GM12878 (cell line): ENCODE measurements around the gene TGFB3. TPM values are rescaled to one million over a fixed set of nuclear protein-coding genes. Genes with fewer than 3 reads are reported as not detected.

Experiments
- ATAC-seq: fragments of 200-7000 bp; cut with Tn5 transposase; 3 replicates; pipeline ENCODE4 v1.9.1; 2020; ENCODE audit warnings: mild to moderate bottlenecking, moderate library complexity
- BruUV-seq: library from RNA; stranded (reverse); fragments of 400-500 nt; replicated peaks from 2 replicates; lab custom pipeline; 2021; lab: Mats Ljungman, UMichigan
- CTCF ChIA-PET: fragments of 300-600 bp; sonication (Branson Sonifier 250); formaldehyde crosslinking; extraction: SDS; loops from one replicate; lab custom pipeline; 2021; ENCODE audit warnings: inconsistent platforms; lab: Yijun Ruan, JAX
- POLR2A ChIA-PET: fragments of 350-600 bp; formaldehyde crosslinking; extraction: SDS; loops from one replicate; lab custom pipeline; 2021; ENCODE audit warnings: inconsistent platforms; lab: Charles Lee
- RAD21 ChIA-PET: fragments of 300-600 bp; sonication (Branson Sonifier 250); formaldehyde crosslinking; loops from one replicate; lab custom pipeline; 2023; ENCODE audit warnings: antibody characterized with exemption; ENCODE audit not compliant: unreplicated experiment; lab: Charles Lee
- SMC1A ChIA-PET: fragments of 300-600 bp; sonication (Branson Sonifier 250); formaldehyde crosslinking; loops from one replicate; lab custom pipeline; 2023; ENCODE audit not compliant: unreplicated experiment, uncharacterized antibody; lab: Charles Lee
- DNase-seq: peaks from one replicate; pipeline ENCODE4 v3.0.0-alpha.2; 2011; ENCODE audit warnings: low read depth, low spot score
- FAIRE-seq: peaks from 3 replicates; lab custom pipeline; 2011; peaks lifted over from hg19 to GRCh38; lab: Jason Lieb, UNC
- H2AFZ ChIP-seq: 2 replicates; pipeline ENCODE4 v1.6.0; 2011; ENCODE audit warnings: low read depth, low read length, control low read depth; ENCODE audit not compliant: control insufficient read depth
- H3K27ac ChIP-seq: 2 replicates; pipeline ENCODE4 v1.5.1; 2011; ENCODE audit warnings: control low read depth; ENCODE audit not compliant: control insufficient read depth, insufficient read depth
- H3K27me3 ChIP-seq, 2 experiments: replicated peaks in 1 of 2; 2 replicates each; pipeline versions ENCODE4 v1.6.0 to v1.6.1; 2011; ENCODE audit warnings: low read length in 1 of 2; ENCODE audit not compliant: control insufficient read depth in 2 of 2, insufficient read depth in 2 of 2
- H3K36me3 ChIP-seq, 2 experiments: 2 replicates each; pipeline ENCODE4 v1.5.1; 2011; ENCODE audit warnings: low read length in 1 of 2; ENCODE audit not compliant: control insufficient read depth in 2 of 2, insufficient read depth in 2 of 2
- H3K4me1 ChIP-seq: 2 replicates; pipeline ENCODE4 v1.6.1; 2011; ENCODE audit warnings: mild to moderate bottlenecking, low read length, moderate library complexity, mixed read lengths; ENCODE audit not compliant: control insufficient read depth, insufficient read depth
- H3K4me2 ChIP-seq: 2 replicates; pipeline ENCODE4 v1.6.0; 2011; ENCODE audit warnings: control low read depth; ENCODE audit not compliant: control insufficient read depth, insufficient read depth
- H3K4me3 ChIP-seq: fragments of 200-600 bp; sonication (generic); 2 replicates; pipeline ENCODE4 v1.5.1; 2016
- H3K79me2 ChIP-seq: 2 replicates; pipeline ENCODE4 v1.6.0; 2011; ENCODE audit warnings: low read length; ENCODE audit not compliant: control insufficient read depth, insufficient read depth
- H3K9ac ChIP-seq: 2 replicates; pipeline ENCODE4 v1.8.0; 2011; ENCODE audit warnings: low read length, control low read depth, mixed read lengths; ENCODE audit not compliant: control insufficient read depth, insufficient read depth
- H3K9me3 ChIP-seq: replicated peaks from 3 replicates; pipeline ENCODE4 v1.5.1; 2011; ENCODE audit warnings: mild to moderate bottlenecking, low read length; ENCODE audit not compliant: control insufficient read depth, insufficient read depth
- H4K20me1 ChIP-seq: 2 replicates; pipeline ENCODE4 v1.6.0; 2011; ENCODE audit not compliant: control insufficient read depth, insufficient read depth
- ATF7 ChIP-seq: fragments of 450-650 bp; IDR thresholded peaks from 2 replicates; pipeline ENCODE4 v1.6.1; 2016; ENCODE audit warnings: low read depth, mild to moderate bottlenecking
- BACH1 ChIP-seq: fragments of 450-650 bp; IDR thresholded peaks from 2 replicates; pipeline ENCODE4 v1.6.1; 2017; ENCODE audit warnings: mild to moderate bottlenecking, borderline replicate concordance
- FOXK2 ChIP-seq: fragments of 450-650 bp; IDR thresholded peaks from 2 replicates; pipeline ENCODE4 v1.6.1; 2017; ENCODE audit warnings: mild to moderate bottlenecking, moderate library complexity
- HDAC2 ChIP-seq: fragments of 200-600 bp; sonication (generic); IDR thresholded peaks from 2 replicates; pipeline ENCODE4 v1.6.1; 2017
- HSF1 ChIP-seq: fragments of 150-350 bp; IDR thresholded peaks from 2 replicates; pipeline ENCODE4 v1.6.1; 2014; ENCODE audit warnings: mild to moderate bottlenecking, low read depth, low read length
- IKZF1 ChIP-seq: fragments of 450-650 bp; conservative IDR thresholded peaks from 2 replicates; pipeline ENCODE4 v1.6.1; 2017; ENCODE audit warnings: antibody characterized with exemption, mild to moderate bottlenecking
- JUND ChIP-seq: IDR thresholded peaks from 2 replicates; pipeline ENCODE4 v1.6.1; 2012; ENCODE audit warnings: low read depth, mild to moderate bottlenecking, low read length, improper control_type of control experiment, moderate library complexity
- MTA3 ChIP-seq: IDR thresholded peaks from 2 replicates; pipeline ENCODE4 v1.6.1; 2012; ENCODE audit warnings: low read length, inconsistent platforms, borderline replicate concordance
- NKRF ChIP-seq: fragments of 450-650 bp; conservative IDR thresholded peaks from 2 replicates; pipeline ENCODE4 v1.6.1; 2017; ENCODE audit warnings: mild to moderate bottlenecking, moderate library complexity
- POLR2AphosphoS2 ChIP-seq: IDR thresholded peaks from 2 replicates; pipeline ENCODE4 v1.6.1; 2011; ENCODE audit warnings: low read depth, mild to moderate bottlenecking, low read length, improper control_type of control experiment, moderate library complexity
- TAF1 ChIP-seq: IDR thresholded peaks from 2 replicates; pipeline ENCODE4 v1.6.1; 2011; ENCODE audit warnings: mild to moderate bottlenecking, low read depth, low read length, borderline replicate concordance
- ZBED1 ChIP-seq: IDR thresholded peaks from 2 replicates; pipeline ENCODE4 v1.6.1; 2016; ENCODE audit warnings: borderline replicate concordance
- ZNF207 ChIP-seq: fragments of 450-650 bp; IDR thresholded peaks from 2 replicates; pipeline ENCODE4 v1.6.1; 2014; ENCODE audit warnings: antibody characterized with exemption, mild to moderate bottlenecking, borderline replicate concordance
- ZNF274 ChIP-seq: IDR thresholded peaks from one replicate; pipeline ENCODE4 v1.8.0; 2011; ENCODE audit not compliant: insufficient read length, insufficient read depth
- ZNF622 ChIP-seq: fragments of 450-650 bp; IDR thresholded peaks from 2 replicates; pipeline ENCODE4 v1.6.1; 2017; ENCODE audit warnings: mild to moderate bottlenecking, inconsistent platforms
- WGBS: methylation state at CpG from one replicate; pipeline ENCODE4 v1.1.6; 2016; ENCODE audit warnings: low lambda C conversion rate; ENCODE audit not compliant: insufficient replicate concordance, insufficient coverage; ENCODE audit errors: missing lambda C conversion rate; 5-methylcytosine and 5-hydroxymethylcytosine counted together
- in situ Hi-C: fragments of 300-500 bp; cut with MboI; formaldehyde crosslinking; loops from 9 replicates; pipeline ENCODE4 v1.14.3; 2018; ENCODE audit warnings: mixed read lengths
- intact Hi-C: fragments of 100-400 bp; cut with micrococcal nuclease; formaldehyde crosslinking; loops from one replicate; pipeline ENCODE4 v1.14.2; 2022; ENCODE audit not compliant: unreplicated experiment
- polyA plus RNA-seq, 11 experiments: library from polyadenylated mRNA; depleted of rRNA in 4 of 11; unstranded in 6 of 11; stranded (reverse) in 5 of 11; fragments of >200 nt; fragmentation: Nextera tagmentation in 4 of 11; fragmentation: Illumina TruSeq in 1 of 11; extraction: Ambion mirVana in 4 of 11; extraction: Trizol in 1 of 11; gene quantifications; 1 replicate in 1 of 11; 2 replicates in 10 of 11; pipeline versions ENCODE4 v1.2.1 to v1.2.3, GENCODE V29; 2011 to 2016; ENCODE audit warnings: inconsistent platforms in 2 of 11, missing spikeins in 2 of 11, low read depth in 1 of 11
- total RNA-seq, 4 experiments: library from RNA; depleted of rRNA in 3 of 4; stranded (reverse); fragments of >200 nt in 3 of 4; fragmentation: Illumina TruSeq in 1 of 4; extraction: Trizol in 1 of 4; gene quantifications; 2 replicates each; pipeline versions ENCODE4 v1.2.1 to v1.2.3, GENCODE V29; 2013 to 2021

Gene TGFB3
- total and polyA plus RNA-seq, 10 of the 15 experiments (the other 5 are each of a cell fraction or from before 2014, with no cell fraction given), result 0.27 to 2.6 (median 0.82) TPM

GRCh38 chr14:75913183-75913582 lies 68.6 kb downstream of the TGFB3 start:
- no peak overlapping the region for H3K27ac ChIP-seq
- H3K4me3 ChIP-seq, result no peak overlapping the region
- no peak overlapping the region for H3K9ac ChIP-seq
- no peak for ATAC-seq
- intact Hi-C loops, result no loop called here
- ChIA-PET CTCF (interaction anchor here (0.6 to 14.3 kb wide), 5 partner anchors 22 to 204 kb away, joined by 3 to 390 read pairs (median 4); partner anchors contain the start of genes IFT43 and TGFB3), SMC1A (interaction anchor here (1.7 kb wide), 1 partner anchor 68 kb away, joined by 5 read pairs; no protein-coding TSS in a partner anchor), RAD21 (no interaction called here), POLR2A (no interaction called here)
- no peak for FAIRE-seq
- BruUV-seq, result no TSS peak
- no peak for DNase-seq
- H3K27me3 ChIP-seq, result no peaks in the 10 kb centered on the region
- no peaks in the 10 kb centered on the region for H3K9me3 ChIP-seq
- 94% methylated on average over 2 of the region's 2 CpGs for WGBS
- no peak for TF ChIP-seq HDAC2
- no peak for TF ChIP-seq MTA3
- no peak for TF ChIP-seq ZNF207
- TF ChIP-seq NKRF, result no peak
- no peak for TF ChIP-seq TAF1
- no peak for TF ChIP-seq ZNF622
- no peak for TF ChIP-seq FOXK2
- no peak for TF ChIP-seq ATF7
- TF ChIP-seq ZNF274, result no peak
- TF ChIP-seq POLR2AphosphoS2, result no peak
- no peak for TF ChIP-seq JUND
- TF ChIP-seq HSF1, result no peak
- TF ChIP-seq ZBED1, result no peak
- TF ChIP-seq IKZF1, result no peak
- no peak for TF ChIP-seq BACH1
- H3K4me1 ChIP-seq, result peaks cover 7% of the 10 kb centered on the region
- H3K79me2 ChIP-seq, result no peaks in the 10 kb centered on the region
- no peak overlapping the region for H3K4me2 ChIP-seq
- in situ Hi-C loops, result no loop called here
- no peaks in the 10 kb centered on the region for H4K20me1 ChIP-seq
- no peaks in the 10 kb centered on the region; a peak in 1 of 4 replicates for H3K36me3 ChIP-seq
- H2AFZ ChIP-seq, result no peak overlapping the region
